B cell (primary cell): ENCODE measurements around the gene BMP10.

Experiments
- EZH2 ChIP-seq: IDR thresholded peaks from 2 replicates; pipeline ENCODE4 v1.6.1; 2012; ENCODE audit warnings: borderline replicate concordance, low read depth, mild to moderate bottlenecking, moderate library complexity, low read length; ENCODE audit not compliant: insufficient read depth, poor library complexity, severe bottlenecking
- TF ChIP-seq, protein P1 (sequence below): fragments of 200-600 bp; IDR thresholded peaks from one replicate; pipeline ENCODE4 v1.8.0; 2022; ENCODE audit warnings: antibody characterized with exemption, mild to moderate bottlenecking

DNA sequence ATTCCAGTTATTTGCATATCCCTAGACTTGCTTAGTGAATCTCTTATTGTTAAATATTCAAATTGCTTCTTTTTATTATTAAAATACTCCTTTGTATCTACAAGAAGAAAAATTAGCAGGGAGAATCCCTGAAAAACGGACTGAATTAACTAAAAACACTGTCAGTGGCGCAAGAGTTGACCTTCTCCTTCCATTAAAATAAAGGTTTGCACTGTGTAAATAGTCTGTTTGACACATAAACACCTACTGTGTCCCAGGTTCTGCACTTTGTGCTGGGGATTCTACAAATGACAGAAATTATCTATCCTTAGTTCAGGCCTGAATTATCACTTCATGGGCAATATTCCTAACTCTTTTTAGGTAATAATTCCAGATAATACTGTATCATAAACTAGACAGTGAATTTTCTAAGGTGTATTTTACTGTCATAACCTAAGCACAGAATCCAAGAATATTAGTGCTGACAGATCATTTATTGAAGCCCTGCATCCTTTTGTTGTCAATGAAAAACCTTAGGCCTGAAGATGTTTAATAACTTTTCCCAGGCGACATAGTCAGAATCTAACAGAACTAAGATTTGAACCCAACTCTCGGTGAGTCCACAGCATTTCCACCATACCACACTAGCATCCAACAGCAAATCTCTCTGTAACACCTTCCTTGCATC is 17.0 kb upstream of the BMP10 start:
- TF ChIP-seq EZH2 = no peak
- TF ChIP-seq, protein P1, sequence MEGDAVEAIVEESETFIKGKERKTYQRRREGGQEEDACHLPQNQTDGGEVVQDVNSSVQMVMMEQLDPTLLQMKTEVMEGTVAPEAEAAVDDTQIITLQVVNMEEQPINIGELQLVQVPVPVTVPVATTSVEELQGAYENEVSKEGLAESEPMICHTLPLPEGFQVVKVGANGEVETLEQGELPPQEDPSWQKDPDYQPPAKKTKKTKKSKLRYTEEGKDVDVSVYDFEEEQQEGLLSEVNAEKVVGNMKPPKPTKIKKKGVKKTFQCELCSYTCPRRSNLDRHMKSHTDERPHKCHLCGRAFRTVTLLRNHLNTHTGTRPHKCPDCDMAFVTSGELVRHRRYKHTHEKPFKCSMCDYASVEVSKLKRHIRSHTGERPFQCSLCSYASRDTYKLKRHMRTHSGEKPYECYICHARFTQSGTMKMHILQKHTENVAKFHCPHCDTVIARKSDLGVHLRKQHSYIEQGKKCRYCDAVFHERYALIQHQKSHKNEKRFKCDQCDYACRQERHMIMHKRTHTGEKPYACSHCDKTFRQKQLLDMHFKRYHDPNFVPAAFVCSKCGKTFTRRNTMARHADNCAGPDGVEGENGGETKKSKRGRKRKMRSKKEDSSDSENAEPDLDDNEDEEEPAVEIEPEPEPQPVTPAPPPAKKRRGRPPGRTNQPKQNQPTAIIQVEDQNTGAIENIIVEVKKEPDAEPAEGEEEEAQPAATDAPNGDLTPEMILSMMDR = no peak
